GM19238 (cell line): ENCODE measurements around the gene FAF1.

ENCODE experiments used
- DNase-seq: peaks from one replicate; pipeline ENCODE4 v3.0.0; 2011; ENCODE audit warnings: low spot score; ENCODE audit not compliant: insufficient read length

FAF1 gene

GRCh38 chr1:50497007-50497406 lies 463.1 kb downstream of the FAF1 start:
- no peak for DNase-seq

- DNase-seq = no peak
Measured at GRCh38 chr1:50493710-50494109, 466.4 kb downstream of the FAF1 start.

- DNase-seq = no peak
Measured at GRCh38 chr1:50492142-50492541, 467.9 kb downstream of the FAF1 start.

GRCh38 chr1:50491142-50491541 lies 468.9 kb downstream of the FAF1 start:
- no peak for DNase-seq

- DNase-seq = no peak
Measured at GRCh38 chr1:50490640-50491039, 469.4 kb downstream of the FAF1 start.

- DNase-seq = no peak
Measured at GRCh38 chr1:50488876-50489275, 471.2 kb downstream of the FAF1 start.

GRCh38 chr1:50488356-50488755 lies 471.7 kb downstream of the FAF1 start:
- no peak for DNase-seq

- DNase-seq = no peak
Measured at GRCh38 chr1:50487725-50488124, 472.3 kb downstream of the FAF1 start.

GRCh38 chr1:50481142-50481736 lies 478.8 kb downstream of the FAF1 start:
- DNase-seq = no peak

GRCh38 chr1:50476800-50477199 lies 483.3 kb downstream of the FAF1 start:
- DNase-seq = no peak

- DNase-seq = no peak
Measured at GRCh38 chr1:50474859-50475809, 484.9 kb downstream of the FAF1 start.

- no peak for DNase-seq
Measured at GRCh38 chr1:50473513-50473912, 486.6 kb downstream of the FAF1 start.

- no peak for DNase-seq
Measured at GRCh38 chr1:50471967-50472366, 488.1 kb downstream of the FAF1 start.

- no peak for DNase-seq
Measured at GRCh38 chr1:50462964-50463363, 497.1 kb downstream of the FAF1 start.

GRCh38 chr1:50458507-50458906 lies 501.6 kb downstream of the FAF1 start:
- DNase-seq = no peak

- DNase-seq = no peak
Measured at GRCh38 chr1:50454911-50455310, 505.2 kb downstream of the FAF1 start.

GRCh38 chr1:50453266-50453665 lies 506.8 kb downstream of the FAF1 start:
- DNase-seq = no peak

GRCh38 chr1:50452700-50453099 lies 507.4 kb downstream of the FAF1 start:
- no peak for DNase-seq

- no peak for DNase-seq
Measured at GRCh38 chr1:50450861-50451653, 509.0 kb downstream of the FAF1 start.

GRCh38 chr1:50447961-50448360 lies 512.1 kb downstream of the FAF1 start:
- no peak for DNase-seq

GRCh38 chr1:50441183-50441582 lies 518.9 kb downstream of the FAF1 start:
- no peak for DNase-seq

- DNase-seq = no peak
Measured at GRCh38 chr1:50438945-50439344, 521.1 kb downstream of the FAF1 start.
